SU-DHL-6 (cell line): Measurements from ENCODE around the gene SHTN1.

Experiments used
- H2AFZ ChIP-seq: fragments of 200-600 bp; sonication (generic); 2 replicates; pipeline ENCODE4 v1.6.1; 2014; ENCODE audit warnings: low read depth, mild to moderate bottlenecking, moderate library complexity, mixed read lengths, antibody characterized with exemption, low read length; ENCODE audit not compliant: severe bottlenecking
- H3F3A ChIP-seq: fragments of 200-600 bp; shearing (Covaris generic); 2 replicates; pipeline ENCODE4 v1.6.0; 2016; ENCODE audit warnings: antibody characterized with exemption, mild to moderate bottlenecking; ENCODE audit not compliant: insufficient read depth
- H3K27ac ChIP-seq: fragments of 200-600 bp; sonication (generic); 2 replicates; pipeline ENCODE4 v1.5.1; 2016; ENCODE audit warnings: low read depth, mild to moderate bottlenecking, low read length, moderate library complexity, mixed read lengths
- H3K27me3 ChIP-seq: fragments of 200-600 bp; sonication (generic), shearing (Covaris generic); 2 replicates; pipeline ENCODE4 v1.6.0; 2014; ENCODE audit warnings: mild to moderate bottlenecking, low read length
- H3K36me3 ChIP-seq: fragments of 200-600 bp; sonication (generic); 2 replicates; pipeline ENCODE4 v1.6.1; 2014; ENCODE audit warnings: mild to moderate bottlenecking, low read length, mixed read lengths
- H3K4me2 ChIP-seq: fragments of 300-600, 200-600 bp; shearing (Covaris generic), sonication (generic); 2 replicates; pipeline ENCODE4 v1.6.0; 2014; ENCODE audit warnings: low read length, low read depth, mild to moderate bottlenecking; ENCODE audit not compliant: poor library complexity, severe bottlenecking
- H3K4me3 ChIP-seq: fragments of 200-600 bp; sonication (generic); 2 replicates; pipeline ENCODE4 v1.5.1; 2014; ENCODE audit warnings: antibody characterized with exemption, low read length, mild to moderate bottlenecking, mixed read lengths; ENCODE audit not compliant: insufficient read depth, poor library complexity, severe bottlenecking
- H3K79me2 ChIP-seq: fragments of 200-600 bp; sonication (generic); 2 replicates; pipeline ENCODE4 v1.6.1; 2014; ENCODE audit warnings: mild to moderate bottlenecking, low read length, moderate library complexity; ENCODE audit not compliant: insufficient read depth
- H3K9ac ChIP-seq: fragments of 200-600 bp; sonication (generic); 2 replicates; pipeline ENCODE4 v1.7.0; 2014; ENCODE audit warnings: mild to moderate bottlenecking, low read length
- H3K9me2 ChIP-seq: fragments of 200-600 bp; sonication (generic); replicated peaks from 2 replicates; pipeline ENCODE4 v1.6.1; 2014; ENCODE audit warnings: low read length; ENCODE audit not compliant: insufficient read depth
- H3K9me3 ChIP-seq: fragments of 200-600 bp; sonication (generic); 2 replicates; pipeline ENCODE4 v1.6.1; 2014; ENCODE audit warnings: low read length, mixed read lengths; ENCODE audit not compliant: insufficient read depth
- H4K20me1 ChIP-seq: fragments of 200-600 bp; sonication (generic); 2 replicates; pipeline ENCODE4 v1.6.1; 2014; ENCODE audit warnings: low read depth, mild to moderate bottlenecking, antibody characterized with exemption, low read length, moderate library complexity, mixed read lengths
- CTCF ChIP-seq: fragments of 200-600 bp; sonication (generic); IDR thresholded peaks from one replicate; pipeline ENCODE4 v1.5.1; 2017; ENCODE audit warnings: antibody characterized with exemption, mild to moderate bottlenecking, low read length, moderate library complexity; ENCODE audit not compliant: insufficient read depth, poor library complexity, severe bottlenecking
- EZH2phosphoT487 ChIP-seq: fragments of 200-600 bp; sonication (generic), shearing (Covaris generic); conservative IDR thresholded peaks from 2 replicates; pipeline ENCODE4 v1.6.1; 2018; ENCODE audit warnings: mild to moderate bottlenecking, antibody characterized with exemption, low read length, moderate library complexity, mixed read lengths

The SHTN1 gene

DNA sequence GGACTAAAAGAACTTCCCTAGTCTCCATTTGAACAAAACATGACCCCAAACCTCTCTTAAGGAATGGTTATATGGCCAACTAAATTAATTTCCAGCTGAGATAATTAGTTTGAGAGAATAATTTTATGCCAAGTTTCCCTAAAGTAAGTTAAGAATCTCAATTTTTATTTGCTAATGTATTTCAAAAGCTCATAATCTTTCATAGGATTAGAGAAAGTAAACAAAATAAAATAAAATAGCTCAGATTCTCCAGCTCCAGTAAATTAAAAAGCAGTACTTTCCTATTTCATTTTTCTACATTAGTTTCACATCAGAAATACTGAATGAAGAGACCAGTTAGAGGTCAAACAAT is 111.3 kb downstream of the SHTN1 start:
- no peaks in the 10 kb centered on the region for H3K27me3 ChIP-seq
- H3K36me3 ChIP-seq: no peaks in the 10 kb centered on the region
- H3K9me3 ChIP-seq: no peaks in the 10 kb centered on the region
- no peaks in the 10 kb centered on the region for H3F3A ChIP-seq
- H2AFZ ChIP-seq: no peak overlapping the region
- no peak overlapping the region for H3K4me2 ChIP-seq
- no peak overlapping the region for H3K4me3 ChIP-seq
- H3K9ac ChIP-seq: no peak overlapping the region
- no peaks in the 10 kb centered on the region for H3K9me2 ChIP-seq
- no peaks in the 10 kb centered on the region for H4K20me1 ChIP-seq
- no peaks in the 10 kb centered on the region for H3K79me2 ChIP-seq
- no peak for TF ChIP-seq CTCF
- TF ChIP-seq EZH2phosphoT487: no peak
- H3K27ac ChIP-seq: no peak overlapping the region

GRCh38 chr10:116892907-116893685 is 111.9 kb downstream of the SHTN1 start:
- Histone ChIP-seq H2AFZ (no peak overlapping the region), H3F3A (no peaks in the 10 kb centered on the region), H3K79me2 (no peaks in the 10 kb centered on the region), H3K36me3 (no peaks in the 10 kb centered on the region), H3K4me3 (no peak overlapping the region), H3K9me3 (no peaks in the 10 kb centered on the region), H3K9me2 (no peaks in the 10 kb centered on the region), H4K20me1 (no peaks in the 10 kb centered on the region), H3K4me2 (no peak overlapping the region), H3K9ac (no peak overlapping the region), H3K27ac (no peak overlapping the region), H3K27me3 (no peaks in the 10 kb centered on the region)
- TF ChIP-seq CTCF (no peak), EZH2phosphoT487 (no peak)

- H3K4me3 ChIP-seq: no peak overlapping the region
- H3K79me2 ChIP-seq: no peaks in the 10 kb centered on the region
- no peak for TF ChIP-seq EZH2phosphoT487
- TF ChIP-seq CTCF: no peak
- no peak overlapping the region for H3K9ac ChIP-seq
- H3K4me2 ChIP-seq: no peak overlapping the region
- no peak overlapping the region for H3K27ac ChIP-seq
- no peaks in the 10 kb centered on the region for H3K9me3 ChIP-seq
- H4K20me1 ChIP-seq: no peaks in the 10 kb centered on the region
- H3K36me3 ChIP-seq: no peaks in the 10 kb centered on the region
- H3F3A ChIP-seq: no peaks in the 10 kb centered on the region
- no peak overlapping the region for H2AFZ ChIP-seq
- no peaks in the 10 kb centered on the region for H3K9me2 ChIP-seq
- H3K27me3 ChIP-seq: no peaks in the 10 kb centered on the region
Observed at GRCh38 chr10:116891208-116891607, 113.8 kb downstream of the SHTN1 start.
